IMR-90 (cell line): ENCODE results near the gene RBFOX1.

ENCODE experiments used
- POLR2A ChIP-seq: IDR thresholded peaks from 2 replicates; pipeline ENCODE4 v1.6.1; 2012; ENCODE audit warnings: mild to moderate bottlenecking, low read depth, low read length
- TF ChIP-seq, protein P1 (sequence below): fragments of 150-350 bp; IDR thresholded peaks from 2 replicates; pipeline ENCODE4 v1.6.1; 2017; ENCODE audit warnings: mild to moderate bottlenecking, antibody characterized with exemption, low read length, low read depth

DNA sequence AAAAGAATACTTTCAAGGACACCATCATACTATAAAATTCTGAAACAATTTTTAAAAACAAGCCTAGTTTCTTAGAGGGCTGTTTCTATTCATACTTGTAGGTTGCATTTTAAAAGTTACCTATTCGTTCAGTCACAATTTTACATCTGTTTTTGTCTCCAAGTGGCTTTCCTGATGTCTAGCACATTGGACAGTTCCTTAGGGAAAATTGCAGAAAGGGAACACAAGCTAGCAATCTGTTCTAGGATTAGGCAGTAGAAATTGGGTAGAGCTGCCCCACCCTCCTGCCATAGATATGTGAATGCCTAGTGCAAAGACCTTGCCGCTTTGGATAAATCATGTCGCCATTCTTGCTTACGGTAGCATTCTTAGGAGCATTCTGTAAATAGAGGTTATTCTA is 358.9 kb downstream of the RBFOX1 start:
- TF ChIP-seq, protein P1, sequence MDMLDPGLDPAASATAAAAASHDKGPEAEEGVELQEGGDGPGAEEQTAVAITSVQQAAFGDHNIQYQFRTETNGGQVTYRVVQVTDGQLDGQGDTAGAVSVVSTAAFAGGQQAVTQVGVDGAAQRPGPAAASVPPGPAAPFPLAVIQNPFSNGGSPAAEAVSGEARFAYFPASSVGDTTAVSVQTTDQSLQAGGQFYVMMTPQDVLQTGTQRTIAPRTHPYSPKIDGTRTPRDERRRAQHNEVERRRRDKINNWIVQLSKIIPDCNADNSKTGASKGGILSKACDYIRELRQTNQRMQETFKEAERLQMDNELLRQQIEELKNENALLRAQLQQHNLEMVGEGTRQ, result no peak
- TF ChIP-seq POLR2A, result no peak
